Parathyroid adenoma (tissue), 2 donors: Measurements from ENCODE around the gene HSF5.
A peak's percentile ranks its signal among the peaks of the same experiment; 100 is the strongest.

Source experiments
- H2AFZ ChIP-seq: fragments of 300-600 bp; sonication (generic); one replicate; pipeline ENCODE4 v1.7.0; 2017; ENCODE audit warnings: antibody characterized with exemption, mild to moderate bottlenecking
- H3K27ac ChIP-seq: fragments of 300-600 bp; sonication (generic); one replicate; pipeline ENCODE4 v1.7.0; 2017
- H3K27me3 ChIP-seq: fragments of 300-600 bp; sonication (generic); one replicate; pipeline ENCODE4 v1.7.0; 2017; ENCODE audit warnings: low read length; ENCODE audit not compliant: control insufficient read depth, insufficient read depth
- H3K36me3 ChIP-seq: fragments of 300-600 bp; sonication (generic); one replicate; pipeline ENCODE4 v1.7.0; 2017; ENCODE audit warnings: low read length; ENCODE audit not compliant: control insufficient read depth, insufficient read depth
- H3K4me1 ChIP-seq: fragments of 300-600 bp; sonication (generic); one replicate; pipeline ENCODE4 v1.7.0; 2017; ENCODE audit warnings: control low read depth
- H3K4me2 ChIP-seq: fragments of 300-600 bp; sonication (generic); one replicate; pipeline ENCODE4 v1.7.0; 2017; ENCODE audit warnings: low read length
- H3K4me3 ChIP-seq: fragments of 300-600 bp; sonication (generic); one replicate; pipeline ENCODE4 v1.7.0; 2017; ENCODE audit warnings: low read depth, low read length
- H3K79me2 ChIP-seq: fragments of 300-600 bp; sonication (generic); one replicate; pipeline ENCODE4 v1.7.0; 2017; ENCODE audit warnings: control low read depth
- H3K9ac ChIP-seq: fragments of 300-600 bp; sonication (generic); one replicate; pipeline ENCODE4 v1.7.0; 2017; ENCODE audit warnings: mild to moderate bottlenecking
- H3K9me3 ChIP-seq: fragments of 300-600 bp; sonication (generic); one replicate; pipeline ENCODE4 v1.7.0; 2017; ENCODE audit warnings: low read length; ENCODE audit not compliant: control insufficient read depth
- TF ChIP-seq, protein P1 (sequence below): fragments of 300-600 bp; sonication (generic); IDR thresholded peaks from one replicate; pipeline ENCODE4 v1.7.0; 2017; ENCODE audit warnings: antibody characterized with exemption, mild to moderate bottlenecking
- donor health status: primary hyperparathyroidism.

HSF5 gene

GRCh38 chr17:58394534-58395223, 93.5 kb downstream of the HSF5 start:
- H3K4me1 ChIP-seq: peaks cover 43% of the 10 kb centered on the region
- H3K4me3 ChIP-seq: no peak overlapping the region

GRCh38 chr17:58391302-58391984, 96.8 kb downstream of the HSF5 start:
- TF ChIP-seq, protein P1, sequence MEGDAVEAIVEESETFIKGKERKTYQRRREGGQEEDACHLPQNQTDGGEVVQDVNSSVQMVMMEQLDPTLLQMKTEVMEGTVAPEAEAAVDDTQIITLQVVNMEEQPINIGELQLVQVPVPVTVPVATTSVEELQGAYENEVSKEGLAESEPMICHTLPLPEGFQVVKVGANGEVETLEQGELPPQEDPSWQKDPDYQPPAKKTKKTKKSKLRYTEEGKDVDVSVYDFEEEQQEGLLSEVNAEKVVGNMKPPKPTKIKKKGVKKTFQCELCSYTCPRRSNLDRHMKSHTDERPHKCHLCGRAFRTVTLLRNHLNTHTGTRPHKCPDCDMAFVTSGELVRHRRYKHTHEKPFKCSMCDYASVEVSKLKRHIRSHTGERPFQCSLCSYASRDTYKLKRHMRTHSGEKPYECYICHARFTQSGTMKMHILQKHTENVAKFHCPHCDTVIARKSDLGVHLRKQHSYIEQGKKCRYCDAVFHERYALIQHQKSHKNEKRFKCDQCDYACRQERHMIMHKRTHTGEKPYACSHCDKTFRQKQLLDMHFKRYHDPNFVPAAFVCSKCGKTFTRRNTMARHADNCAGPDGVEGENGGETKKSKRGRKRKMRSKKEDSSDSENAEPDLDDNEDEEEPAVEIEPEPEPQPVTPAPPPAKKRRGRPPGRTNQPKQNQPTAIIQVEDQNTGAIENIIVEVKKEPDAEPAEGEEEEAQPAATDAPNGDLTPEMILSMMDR: no peak
- Histone ChIP-seq H3K27ac (peak overlapping the region; percentile 88), H3K4me2 (peak overlapping the region; percentile 55), H3K9ac (no peak overlapping the region), H3K36me3 (no peaks in the 10 kb centered on the region), H3K27me3 (no peaks in the 10 kb centered on the region), H2AFZ (peak overlapping the region; percentile 47), H3K4me1 (peaks cover 54% of the 10 kb centered on the region), H3K4me3 (peak overlapping the region; percentile 17), H3K9me3 (no peaks in the 10 kb centered on the region), H3K79me2 (no peaks in the 10 kb centered on the region)

More at GRCh38 chr17:58394534-58395223, 93.5 kb downstream of the HSF5 start:
- TF ChIP-seq, protein P1: no peak
- Histone ChIP-seq H3K36me3 (no peaks in the 10 kb centered on the region), H3K79me2 (no peaks in the 10 kb centered on the region), H3K27me3 (no peaks in the 10 kb centered on the region), H3K4me2 (no peak overlapping the region), H2AFZ (no peak overlapping the region), H3K9ac (no peak overlapping the region), H3K27ac (no peak overlapping the region), H3K9me3 (no peaks in the 10 kb centered on the region)

GRCh38 chr17:58390884-58391283, 97.3 kb downstream of the HSF5 start:
- no peak overlapping the region for H3K9ac ChIP-seq
- H3K36me3 ChIP-seq: no peaks in the 10 kb centered on the region
- H2AFZ ChIP-seq: no peak overlapping the region
- H3K79me2 ChIP-seq: no peaks in the 10 kb centered on the region
- TF ChIP-seq, protein P1: no peak
- no peaks in the 10 kb centered on the region for H3K27me3 ChIP-seq
- peak overlapping the region; percentile 22 for H3K4me2 ChIP-seq
- H3K4me3 ChIP-seq: peak overlapping the region; percentile 17
- no peaks in the 10 kb centered on the region for H3K9me3 ChIP-seq
- peaks cover 58% of the 10 kb centered on the region for H3K4me1 ChIP-seq
- peak overlapping the region; percentile 88 for H3K27ac ChIP-seq

- H3K4me2 ChIP-seq: peak overlapping the region; percentile 4
- H2AFZ ChIP-seq: peak overlapping the region; percentile 16
- peak overlapping the region; percentile 22 for H3K4me3 ChIP-seq
- no peaks in the 10 kb centered on the region for H3K27me3 ChIP-seq
- H3K36me3 ChIP-seq: no peaks in the 10 kb centered on the region
- H3K79me2 ChIP-seq: no peaks in the 10 kb centered on the region
- TF ChIP-seq, protein P1: no peak
- peak overlapping the region; percentile 88 for H3K27ac ChIP-seq
- no peak overlapping the region for H3K9ac ChIP-seq
- peaks cover 71% of the 10 kb centered on the region for H3K4me1 ChIP-seq
- no peaks in the 10 kb centered on the region for H3K9me3 ChIP-seq
Measured at GRCh38 chr17:58388302-58389190, 99.7 kb downstream of the HSF5 start.
